GM12878 (cell line): Measurements from ENCODE around the gene C1GALT1. TPM values are rescaled to one million over a fixed set of nuclear protein-coding genes. Genes with fewer than 3 reads are reported as not detected.

Source experiments
- ATAC-seq: fragments of 200-7000 bp; cut with Tn5 transposase; 3 replicates; pipeline ENCODE4 v1.9.1; 2020; ENCODE audit warnings: mild to moderate bottlenecking, moderate library complexity
- BruUV-seq: library from RNA; stranded (reverse); fragments of 400-500 nt; replicated peaks from 2 replicates; lab custom pipeline; 2021; lab: Mats Ljungman, UMichigan
- CTCF ChIA-PET: fragments of 300-600 bp; sonication (Branson Sonifier 250); formaldehyde crosslinking; extraction: SDS; loops from one replicate; lab custom pipeline; 2021; ENCODE audit warnings: inconsistent platforms; lab: Yijun Ruan, JAX
- POLR2A ChIA-PET: fragments of 350-600 bp; formaldehyde crosslinking; extraction: SDS; loops from one replicate; lab custom pipeline; 2021; ENCODE audit warnings: inconsistent platforms; lab: Charles Lee
- RAD21 ChIA-PET: fragments of 300-600 bp; sonication (Branson Sonifier 250); formaldehyde crosslinking; loops from one replicate; lab custom pipeline; 2023; ENCODE audit warnings: antibody characterized with exemption; ENCODE audit not compliant: unreplicated experiment; lab: Charles Lee
- SMC1A ChIA-PET: fragments of 300-600 bp; sonication (Branson Sonifier 250); formaldehyde crosslinking; loops from one replicate; lab custom pipeline; 2023; ENCODE audit not compliant: unreplicated experiment, uncharacterized antibody; lab: Charles Lee
- DNase-seq: peaks from one replicate; pipeline ENCODE4 v3.0.0-alpha.2; 2011; ENCODE audit warnings: low read depth, low spot score
- FAIRE-seq: peaks from 3 replicates; lab custom pipeline; 2011; peaks lifted over from hg19 to GRCh38; lab: Jason Lieb, UNC
- H2AFZ ChIP-seq: 2 replicates; pipeline ENCODE4 v1.6.0; 2011; ENCODE audit warnings: low read depth, low read length, control low read depth; ENCODE audit not compliant: control insufficient read depth
- H3K27ac ChIP-seq: 2 replicates; pipeline ENCODE4 v1.5.1; 2011; ENCODE audit warnings: control low read depth; ENCODE audit not compliant: control insufficient read depth, insufficient read depth
- H3K27me3 ChIP-seq, 2 experiments: replicated peaks in 1 of 2; 2 replicates each; pipeline versions ENCODE4 v1.6.0 to v1.6.1; 2011; ENCODE audit warnings: low read length in 1 of 2; ENCODE audit not compliant: control insufficient read depth in 2 of 2, insufficient read depth in 2 of 2
- H3K36me3 ChIP-seq, 2 experiments: 2 replicates each; pipeline ENCODE4 v1.5.1; 2011; ENCODE audit warnings: low read length in 1 of 2; ENCODE audit not compliant: control insufficient read depth in 2 of 2, insufficient read depth in 2 of 2
- H3K4me1 ChIP-seq: 2 replicates; pipeline ENCODE4 v1.6.1; 2011; ENCODE audit warnings: mild to moderate bottlenecking, low read length, moderate library complexity, mixed read lengths; ENCODE audit not compliant: control insufficient read depth, insufficient read depth
- H3K4me2 ChIP-seq: 2 replicates; pipeline ENCODE4 v1.6.0; 2011; ENCODE audit warnings: control low read depth; ENCODE audit not compliant: control insufficient read depth, insufficient read depth
- H3K4me3 ChIP-seq: fragments of 200-600 bp; sonication (generic); 2 replicates; pipeline ENCODE4 v1.5.1; 2016
- H3K79me2 ChIP-seq: 2 replicates; pipeline ENCODE4 v1.6.0; 2011; ENCODE audit warnings: low read length; ENCODE audit not compliant: control insufficient read depth, insufficient read depth
- H3K9ac ChIP-seq: 2 replicates; pipeline ENCODE4 v1.8.0; 2011; ENCODE audit warnings: low read length, control low read depth, mixed read lengths; ENCODE audit not compliant: control insufficient read depth, insufficient read depth
- H3K9me3 ChIP-seq: replicated peaks from 3 replicates; pipeline ENCODE4 v1.5.1; 2011; ENCODE audit warnings: mild to moderate bottlenecking, low read length; ENCODE audit not compliant: control insufficient read depth, insufficient read depth
- H4K20me1 ChIP-seq: 2 replicates; pipeline ENCODE4 v1.6.0; 2011; ENCODE audit not compliant: control insufficient read depth, insufficient read depth
- BACH1 ChIP-seq: fragments of 450-650 bp; IDR thresholded peaks from 2 replicates; pipeline ENCODE4 v1.6.1; 2017; ENCODE audit warnings: mild to moderate bottlenecking, borderline replicate concordance
- CBFB ChIP-seq: IDR thresholded peaks from 2 replicates; pipeline ENCODE4 v1.6.1; 2016; ENCODE audit warnings: antibody characterized with exemption, low read depth
- CHD2 ChIP-seq: IDR thresholded peaks from 2 replicates; pipeline ENCODE4 v1.6.1; 2011; ENCODE audit warnings: low read depth, low read length, improper control_type of control experiment, borderline replicate concordance
- EED ChIP-seq: sonication (generic); IDR thresholded peaks from 2 replicates; pipeline ENCODE4 v1.6.1; 2016; ENCODE audit warnings: antibody characterized with exemption, low read depth
- IKZF1 ChIP-seq: fragments of 450-650 bp; conservative IDR thresholded peaks from 2 replicates; pipeline ENCODE4 v1.6.1; 2017; ENCODE audit warnings: antibody characterized with exemption, mild to moderate bottlenecking
- MEF2A ChIP-seq: IDR thresholded peaks from 2 replicates; pipeline ENCODE4 v1.6.1; 2011; ENCODE audit warnings: low read depth, mild to moderate bottlenecking, low read length, moderate library complexity; ENCODE audit not compliant: insufficient read depth
- NFIC ChIP-seq: IDR thresholded peaks from 2 replicates; pipeline ENCODE4 v1.6.1; 2012; ENCODE audit warnings: low read depth, mild to moderate bottlenecking, inconsistent platforms, low read length, moderate library complexity
- NRF1 ChIP-seq: conservative IDR thresholded peaks from 2 replicates; pipeline ENCODE4 v1.6.1; 2011; ENCODE audit warnings: mild to moderate bottlenecking, low read depth, low read length, improper control_type of control experiment
- PAX8 ChIP-seq: fragments of 450-650 bp; IDR thresholded peaks from 2 replicates; pipeline ENCODE4 v1.6.1; 2017; ENCODE audit warnings: mild to moderate bottlenecking, moderate library complexity
- SMAD1 ChIP-seq: fragments of 450-650 bp; IDR thresholded peaks from 2 replicates; pipeline ENCODE4 v1.6.1; 2018; ENCODE audit warnings: mild to moderate bottlenecking, low read depth; ENCODE audit not compliant: partially characterized antibody
- TCF12 ChIP-seq: IDR thresholded peaks from 2 replicates; pipeline ENCODE4 v1.6.1; 2011; ENCODE audit warnings: low read depth, mild to moderate bottlenecking, low read length
- WGBS: methylation state at CpG from one replicate; pipeline ENCODE4 v1.1.6; 2016; ENCODE audit warnings: low lambda C conversion rate; ENCODE audit not compliant: insufficient replicate concordance, insufficient coverage; ENCODE audit errors: missing lambda C conversion rate; 5-methylcytosine and 5-hydroxymethylcytosine counted together
- in situ Hi-C: fragments of 300-500 bp; cut with MboI; formaldehyde crosslinking; loops from 9 replicates; pipeline ENCODE4 v1.14.3; 2018; ENCODE audit warnings: mixed read lengths
- intact Hi-C: fragments of 100-400 bp; cut with micrococcal nuclease; formaldehyde crosslinking; loops from one replicate; pipeline ENCODE4 v1.14.2; 2022; ENCODE audit not compliant: unreplicated experiment
- polyA plus RNA-seq, 11 experiments: library from polyadenylated mRNA; depleted of rRNA in 4 of 11; unstranded in 6 of 11; stranded (reverse) in 5 of 11; fragments of >200 nt; fragmentation: Nextera tagmentation in 4 of 11; fragmentation: Illumina TruSeq in 1 of 11; extraction: Ambion mirVana in 4 of 11; extraction: Trizol in 1 of 11; gene quantifications; 1 replicate in 1 of 11; 2 replicates in 10 of 11; pipeline versions ENCODE4 v1.2.1 to v1.2.3, GENCODE V29; 2011 to 2016; ENCODE audit warnings: inconsistent platforms in 2 of 11, missing spikeins in 2 of 11, low read depth in 1 of 11
- total RNA-seq, 4 experiments: library from RNA; depleted of rRNA in 3 of 4; stranded (reverse); fragments of >200 nt in 3 of 4; fragmentation: Illumina TruSeq in 1 of 4; extraction: Trizol in 1 of 4; gene quantifications; 2 replicates each; pipeline versions ENCODE4 v1.2.1 to v1.2.3, GENCODE V29; 2013 to 2021
- TF ChIP-seq, protein P1 (sequence below): fragments of 450-650 bp; IDR thresholded peaks from 2 replicates; pipeline ENCODE4 v1.6.1; 2016; ENCODE audit warnings: mild to moderate bottlenecking, moderate library complexity, borderline replicate concordance
- TF ChIP-seq, protein P2 (sequence below): IDR thresholded peaks from 2 replicates; pipeline ENCODE4 v1.6.1; 2012; ENCODE audit warnings: low read depth, low read length, improper control_type of control experiment

Gene C1GALT1
- total and polyA plus RNA-seq, 10 of the 15 experiments (the other 5 are each of a cell fraction or from before 2014, with no cell fraction given), result 1.6 to 25.0 (median 8.5) TPM

DNA sequence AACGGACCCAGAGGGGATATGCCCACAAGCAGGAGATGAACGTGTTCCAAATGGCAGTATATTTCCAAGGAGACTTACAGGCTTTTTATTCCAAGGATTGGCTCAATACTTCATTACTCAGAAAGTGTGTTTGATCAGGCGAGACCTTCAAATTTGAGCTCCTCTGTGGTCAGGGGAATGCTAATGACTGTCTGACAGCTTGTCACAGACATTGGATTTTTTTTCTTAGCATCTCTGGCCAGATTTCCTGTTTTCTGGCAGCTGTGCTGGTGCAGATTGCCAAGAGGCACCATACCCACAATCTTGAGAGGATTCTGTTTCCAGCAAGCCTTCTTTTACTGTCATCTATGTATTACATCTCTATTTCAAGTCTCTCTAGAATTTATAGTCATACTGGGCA, 93.8 kb downstream of the C1GALT1 start (continued):
- TF ChIP-seq, protein P1, sequence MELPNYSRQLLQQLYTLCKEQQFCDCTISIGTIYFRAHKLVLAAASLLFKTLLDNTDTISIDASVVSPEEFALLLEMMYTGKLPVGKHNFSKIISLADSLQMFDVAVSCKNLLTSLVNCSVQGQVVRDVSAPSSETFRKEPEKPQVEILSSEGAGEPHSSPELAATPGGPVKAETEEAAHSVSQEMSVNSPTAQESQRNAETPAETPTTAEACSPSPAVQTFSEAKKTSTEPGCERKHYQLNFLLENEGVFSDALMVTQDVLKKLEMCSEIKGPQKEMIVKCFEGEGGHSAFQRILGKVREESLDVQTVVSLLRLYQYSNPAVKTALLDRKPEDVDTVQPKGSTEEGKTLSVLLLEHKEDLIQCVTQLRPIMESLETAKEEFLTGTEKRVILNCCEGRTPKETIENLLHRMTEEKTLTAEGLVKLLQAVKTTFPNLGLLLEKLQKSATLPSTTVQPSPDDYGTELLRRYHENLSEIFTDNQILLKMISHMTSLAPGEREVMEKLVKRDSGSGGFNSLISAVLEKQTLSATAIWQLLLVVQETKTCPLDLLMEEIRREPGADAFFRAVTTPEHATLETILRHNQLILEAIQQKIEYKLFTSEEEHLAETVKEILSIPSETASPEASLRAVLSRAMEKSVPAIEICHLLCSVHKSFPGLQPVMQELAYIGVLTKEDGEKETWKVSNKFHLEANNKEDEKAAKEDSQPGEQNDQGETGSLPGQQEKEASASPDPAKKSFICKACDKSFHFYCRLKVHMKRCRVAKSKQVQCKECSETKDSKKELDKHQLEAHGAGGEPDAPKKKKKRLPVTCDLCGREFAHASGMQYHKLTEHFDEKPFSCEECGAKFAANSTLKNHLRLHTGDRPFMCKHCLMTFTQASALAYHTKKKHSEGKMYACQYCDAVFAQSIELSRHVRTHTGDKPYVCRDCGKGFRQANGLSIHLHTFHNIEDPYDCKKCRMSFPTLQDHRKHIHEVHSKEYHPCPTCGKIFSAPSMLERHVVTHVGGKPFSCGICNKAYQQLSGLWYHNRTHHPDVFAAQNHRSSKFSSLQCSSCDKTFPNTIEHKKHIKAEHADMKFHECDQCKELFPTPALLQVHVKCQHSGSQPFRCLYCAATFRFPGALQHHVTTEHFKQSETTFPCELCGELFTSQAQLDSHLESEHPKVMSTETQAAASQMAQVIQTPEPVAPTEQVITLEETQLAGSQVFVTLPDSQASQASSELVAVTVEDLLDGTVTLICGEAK, result no peak
- TF ChIP-seq IKZF1 (no peak), NRF1 (no peak), CBFB (no peak)

DNA sequence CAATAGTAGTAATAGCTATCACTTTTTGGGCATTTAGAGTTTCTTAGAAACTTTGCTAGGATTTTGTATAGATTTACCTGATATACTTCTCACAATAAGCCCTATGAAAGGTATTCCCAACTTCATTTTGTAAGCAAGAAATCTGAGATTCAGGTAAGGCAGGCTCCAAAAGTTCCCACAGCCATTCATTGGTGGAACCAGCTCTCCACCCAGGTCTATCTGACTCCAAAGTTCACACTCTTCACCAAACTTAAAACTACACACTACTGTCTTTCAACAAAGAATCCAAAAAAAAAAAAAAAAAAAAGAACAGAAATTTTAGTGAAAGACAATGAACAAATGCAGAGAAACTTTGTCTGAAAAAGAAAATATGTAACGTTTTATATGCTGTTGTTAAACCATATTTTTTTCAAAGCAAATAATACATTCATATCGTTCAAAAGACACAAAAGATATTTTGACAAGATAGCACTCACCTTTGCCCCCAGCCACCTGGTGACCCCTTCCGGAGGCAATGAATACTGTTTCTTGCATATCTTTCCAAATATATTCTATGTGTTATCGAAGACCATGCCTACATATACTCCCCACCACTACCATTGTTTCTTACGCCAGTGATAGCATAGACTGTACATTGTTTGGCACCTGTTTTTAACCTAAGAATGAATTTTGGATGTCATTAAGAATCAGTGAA, 108.2 kb downstream of the C1GALT1 start:
- H3K36me3 ChIP-seq, result no peaks in the 10 kb centered on the region
- intact Hi-C loops, result loop anchor here (10.0 kb wide), 1 partner anchor 186 kb away; no protein-coding TSS in a partner anchor
- ChIA-PET CTCF (interaction anchor here (2.4 kb wide), 1 partner anchor 109 kb away, joined by 7 read pairs; no protein-coding TSS in a partner anchor), POLR2A (interaction anchor here (0.7 kb wide), 3 partner anchors 10 to 144 kb away, joined by 3 read pairs; no protein-coding TSS in a partner anchor), RAD21 (interaction anchor here (0.9 kb wide), 1 partner anchor 108 kb away, joined by 4 read pairs; the partner anchor contains the start of gene C1GALT1), SMC1A (no interaction called here)
- in situ Hi-C loops, result no loop called here
- H3K9ac ChIP-seq, result no peak overlapping the region
- no peaks in the 10 kb centered on the region for H4K20me1 ChIP-seq
- no peak for TF ChIP-seq CHD2
- TF ChIP-seq SMAD1, result no peak
- no peak for TF ChIP-seq EED
- TF ChIP-seq, protein P1, result no peak
- no peak for TF ChIP-seq BACH1
- no peak for TF ChIP-seq NFIC
- no peak for TF ChIP-seq MEF2A
- no peak for TF ChIP-seq TCF12
- TF ChIP-seq, protein P2, sequence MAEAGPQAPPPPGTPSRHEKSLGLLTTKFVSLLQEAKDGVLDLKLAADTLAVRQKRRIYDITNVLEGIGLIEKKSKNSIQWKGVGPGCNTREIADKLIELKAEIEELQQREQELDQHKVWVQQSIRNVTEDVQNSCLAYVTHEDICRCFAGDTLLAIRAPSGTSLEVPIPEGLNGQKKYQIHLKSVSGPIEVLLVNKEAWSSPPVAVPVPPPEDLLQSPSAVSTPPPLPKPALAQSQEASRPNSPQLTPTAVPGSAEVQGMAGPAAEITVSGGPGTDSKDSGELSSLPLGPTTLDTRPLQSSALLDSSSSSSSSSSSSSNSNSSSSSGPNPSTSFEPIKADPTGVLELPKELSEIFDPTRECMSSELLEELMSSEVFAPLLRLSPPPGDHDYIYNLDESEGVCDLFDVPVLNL, result no peak
- TF ChIP-seq PAX8, result no peak
- ATAC-seq, result no peak
- H3K79me2 ChIP-seq, result no peaks in the 10 kb centered on the region
- H3K9me3 ChIP-seq, result no peaks in the 10 kb centered on the region
- H3K27me3 ChIP-seq, result no peaks in the 10 kb centered on the region; a peak in 1 of 4 replicates
- no TSS peak for BruUV-seq
- FAIRE-seq, result no peak
- WGBS, result 82% methylated on average over 5 of the region's 5 CpGs
- no peaks in the 10 kb centered on the region for H3K4me1 ChIP-seq
- no peak overlapping the region for H3K4me3 ChIP-seq
- H2AFZ ChIP-seq, result no peak overlapping the region
- DNase-seq, result no peak
- no peak overlapping the region for H3K4me2 ChIP-seq
- H3K27ac ChIP-seq, result no peak overlapping the region
